GM12864 (cell line): ENCODE results near the gene KIF16B.
A peak's percentile ranks its signal among the peaks of the same experiment; 100 is the strongest.
"Not testable (repeated sequence)": the region's sequence is repeated elsewhere in the genome, so short reads cannot be mapped to it uniquely, and the experiment has no call there.

Source experiments
- DNase-seq: peaks from one replicate; pipeline ENCODE4 v3.0.0-alpha.2; 2011; ENCODE audit warnings: low read depth
- H3K4me3 ChIP-seq: 2 replicates; pipeline ENCODE4 v1.5.1; 2011; ENCODE audit warnings: mild to moderate bottlenecking, low read depth, low read length, control low read depth
- TF ChIP-seq, protein P1 (sequence below): IDR thresholded peaks from 2 replicates; pipeline ENCODE4 v1.5.1; 2011; ENCODE audit warnings: low read depth, mild to moderate bottlenecking, moderate library complexity, low read length, control low read depth, inconsistent platforms; ENCODE audit errors: missing control alignments

KIF16B gene

DNA sequence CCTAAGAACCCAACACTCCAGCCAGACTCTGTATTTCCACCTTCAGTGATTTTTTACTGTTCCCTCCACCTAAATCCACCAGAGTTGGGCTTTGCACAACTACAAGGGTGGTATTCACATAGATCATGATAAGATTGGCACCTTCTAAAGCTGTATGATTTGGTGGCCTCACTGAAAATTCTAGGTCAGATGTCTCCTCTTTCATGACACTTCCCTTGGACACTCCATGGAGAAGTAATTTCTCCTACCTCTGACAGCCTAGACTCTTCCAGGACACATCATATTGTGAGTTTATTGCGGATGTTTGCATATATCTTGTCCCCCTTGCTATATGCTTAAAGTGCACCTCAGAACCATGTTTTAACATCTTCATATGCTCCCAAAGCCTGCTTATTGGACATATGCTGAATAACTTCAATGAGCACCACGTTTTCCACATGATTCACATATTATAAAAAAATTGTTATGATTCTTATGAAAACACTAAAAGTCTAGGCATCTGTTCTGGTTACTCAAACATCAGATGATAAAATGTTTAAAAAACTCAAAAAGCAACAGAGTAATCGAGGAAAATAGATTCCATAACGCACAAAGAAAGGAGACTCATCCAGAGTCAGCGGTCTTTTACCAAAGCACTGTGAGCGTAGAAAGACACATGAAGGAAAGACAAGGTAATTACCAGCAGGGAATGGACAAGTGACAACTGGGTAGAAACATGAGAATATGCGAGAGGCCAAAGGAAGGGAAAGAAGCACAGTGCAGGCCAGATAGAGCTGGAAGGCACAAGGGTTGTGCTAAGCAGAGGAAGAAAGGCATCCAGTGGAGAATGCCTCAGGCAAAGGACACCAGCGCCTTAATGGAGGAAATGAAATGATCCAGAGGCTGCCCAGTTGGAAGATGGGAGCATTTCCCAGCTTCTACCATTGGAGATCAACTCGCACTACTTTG, 46.5 kb downstream of the KIF16B start:
- TF ChIP-seq, protein P1, sequence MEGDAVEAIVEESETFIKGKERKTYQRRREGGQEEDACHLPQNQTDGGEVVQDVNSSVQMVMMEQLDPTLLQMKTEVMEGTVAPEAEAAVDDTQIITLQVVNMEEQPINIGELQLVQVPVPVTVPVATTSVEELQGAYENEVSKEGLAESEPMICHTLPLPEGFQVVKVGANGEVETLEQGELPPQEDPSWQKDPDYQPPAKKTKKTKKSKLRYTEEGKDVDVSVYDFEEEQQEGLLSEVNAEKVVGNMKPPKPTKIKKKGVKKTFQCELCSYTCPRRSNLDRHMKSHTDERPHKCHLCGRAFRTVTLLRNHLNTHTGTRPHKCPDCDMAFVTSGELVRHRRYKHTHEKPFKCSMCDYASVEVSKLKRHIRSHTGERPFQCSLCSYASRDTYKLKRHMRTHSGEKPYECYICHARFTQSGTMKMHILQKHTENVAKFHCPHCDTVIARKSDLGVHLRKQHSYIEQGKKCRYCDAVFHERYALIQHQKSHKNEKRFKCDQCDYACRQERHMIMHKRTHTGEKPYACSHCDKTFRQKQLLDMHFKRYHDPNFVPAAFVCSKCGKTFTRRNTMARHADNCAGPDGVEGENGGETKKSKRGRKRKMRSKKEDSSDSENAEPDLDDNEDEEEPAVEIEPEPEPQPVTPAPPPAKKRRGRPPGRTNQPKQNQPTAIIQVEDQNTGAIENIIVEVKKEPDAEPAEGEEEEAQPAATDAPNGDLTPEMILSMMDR, result no peak
- DNase-seq, result no peak
- no peak overlapping the region for H3K4me3 ChIP-seq

DNA sequence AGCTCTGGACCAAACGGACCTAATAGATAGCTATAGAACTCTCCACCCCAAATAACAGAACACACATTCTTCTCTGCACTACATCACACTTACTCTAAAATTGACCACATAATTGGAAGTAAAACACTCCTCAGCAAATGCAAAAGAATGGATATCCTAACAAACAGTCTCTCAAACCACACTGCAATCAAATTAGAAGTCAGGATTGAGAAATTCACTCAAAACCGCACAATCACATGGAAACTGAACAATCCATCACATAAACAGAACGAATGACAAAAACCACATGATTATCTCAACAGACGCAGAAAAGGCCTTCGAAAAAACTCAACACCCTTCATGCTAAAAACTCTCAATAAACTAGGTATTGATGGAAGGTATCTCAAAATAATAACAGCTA, 50.6 kb downstream of the KIF16B start:
- DNase-seq, H3K4me3 ChIP-seq: not testable (repeated sequence)

DNA sequence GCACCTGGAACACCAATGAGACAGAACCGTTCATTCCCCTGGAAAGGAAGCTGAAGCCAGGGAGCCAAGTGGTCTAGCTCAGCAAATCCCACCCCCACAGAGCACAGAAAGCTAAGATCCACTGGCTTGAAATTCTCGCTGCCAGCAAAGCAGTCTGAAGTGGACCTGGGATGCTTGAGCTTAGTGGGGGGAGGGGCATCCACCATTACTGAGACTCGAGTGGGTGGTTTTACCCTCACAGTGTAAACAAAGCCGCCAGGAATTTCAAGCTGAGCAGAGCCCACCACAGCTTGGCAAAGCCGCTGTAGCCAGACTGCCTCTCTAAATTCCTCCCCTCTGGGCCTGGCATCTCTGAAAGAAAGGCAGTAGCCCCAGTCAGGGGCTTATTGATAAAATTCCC, 53.1 kb downstream of the KIF16B start:
- DNase-seq, result no peak
- H3K4me3 ChIP-seq, result no peak overlapping the region
- TF ChIP-seq, protein P1, result no peak

DNA sequence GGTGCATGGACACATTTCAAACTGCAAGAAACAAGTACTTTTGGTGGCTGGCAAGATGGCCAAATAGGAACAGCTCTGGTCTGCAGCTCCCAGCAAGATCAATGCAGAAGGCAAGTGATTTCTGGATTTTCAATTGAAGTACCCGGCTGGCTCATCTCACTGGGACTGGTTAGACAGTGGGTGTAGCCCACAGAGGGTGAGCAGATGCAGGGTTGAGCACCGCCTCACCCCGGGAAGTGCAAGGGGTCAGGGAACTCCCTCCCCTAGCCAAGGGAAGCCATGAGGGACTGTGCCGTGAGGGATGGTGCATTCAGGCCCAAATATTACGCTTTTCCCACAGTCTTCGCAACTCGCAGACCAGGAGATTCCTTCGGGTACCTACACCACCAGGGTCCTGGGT, 53.6 kb downstream of the KIF16B start:
- H3K4me3 ChIP-seq, DNase-seq: not testable (repeated sequence)

DNA sequence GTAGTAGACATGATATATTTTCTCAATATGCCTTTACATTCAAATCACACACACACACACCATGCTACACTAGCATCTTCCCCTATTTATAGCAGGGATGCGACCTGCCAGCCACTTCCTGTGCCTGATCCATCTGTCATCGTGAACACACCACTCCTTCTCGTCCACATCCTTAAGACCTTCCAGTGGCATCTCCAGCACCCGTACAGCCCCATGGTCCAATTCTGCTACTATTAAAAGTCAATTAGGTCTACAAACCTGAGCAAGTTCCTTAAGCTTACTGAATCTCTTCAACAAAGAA, 54.5 kb downstream of the KIF16B start:
- no peak for DNase-seq
- no peak overlapping the region for H3K4me3 ChIP-seq
- TF ChIP-seq, protein P1, result no peak

DNA sequence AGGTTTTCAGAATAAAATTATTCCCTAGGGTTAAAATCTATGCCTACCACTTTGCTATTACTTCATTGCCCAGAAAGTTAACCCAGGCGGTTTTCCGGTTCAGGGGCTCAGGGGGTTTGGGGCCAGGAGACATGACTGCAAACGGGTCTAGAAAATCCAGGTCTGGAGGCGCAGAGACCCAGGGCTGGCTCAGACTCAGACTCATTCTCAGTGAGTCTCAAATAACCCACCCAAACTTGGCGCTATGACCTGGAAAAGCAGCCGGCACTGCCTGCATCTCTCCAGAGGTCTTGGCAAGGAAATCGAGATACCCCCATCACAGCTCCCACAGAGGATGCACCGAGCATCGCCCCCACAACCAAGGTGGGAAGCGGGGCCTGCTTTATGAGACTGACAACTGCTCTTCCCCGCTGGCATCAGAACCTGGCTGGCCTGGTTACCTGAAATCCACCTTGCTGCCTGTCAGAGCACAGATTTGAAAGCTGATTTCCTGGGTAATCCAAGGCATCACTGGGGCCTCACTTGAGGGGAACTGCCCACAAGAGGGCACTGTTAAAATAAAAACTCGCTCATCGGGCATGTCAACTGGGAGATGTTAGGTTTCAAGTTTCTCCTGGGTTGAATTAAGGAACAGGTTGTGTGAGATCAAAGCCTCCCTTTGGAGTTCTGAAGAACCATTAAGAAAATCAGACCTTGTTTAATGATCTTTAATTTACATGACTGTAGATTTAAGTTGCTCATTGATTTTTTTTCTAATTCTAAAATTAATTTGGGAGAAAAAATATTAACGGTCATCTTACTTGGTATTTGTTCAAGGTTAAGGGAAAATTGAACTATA, 55.1 kb downstream of the KIF16B start:
- no peak overlapping the region for H3K4me3 ChIP-seq
- TF ChIP-seq, protein P1, result peak; percentile 48
- DNase-seq, result no peak

DNA sequence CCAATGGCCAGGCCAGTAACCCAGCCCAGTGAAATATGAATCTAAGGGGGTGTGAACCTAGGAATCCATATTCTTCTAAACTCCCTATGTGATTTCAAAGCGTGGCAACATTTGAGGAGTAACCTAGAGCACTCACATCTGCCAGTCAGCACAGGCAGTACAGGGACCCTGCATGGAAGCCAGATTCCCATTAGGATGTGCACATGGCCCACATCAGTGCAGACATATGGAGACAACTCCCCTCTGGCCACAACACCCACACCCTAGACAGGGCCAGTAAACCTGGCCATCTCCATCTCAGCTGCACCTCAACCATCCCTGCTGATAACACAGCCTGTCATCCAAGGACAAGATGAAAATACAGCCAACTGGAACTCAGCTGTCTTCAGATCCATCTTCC, 56.5 kb downstream of the KIF16B start:
- DNase-seq, result no peak
- H3K4me3 ChIP-seq, result no peak overlapping the region
- TF ChIP-seq, protein P1, result no peak

DNA sequence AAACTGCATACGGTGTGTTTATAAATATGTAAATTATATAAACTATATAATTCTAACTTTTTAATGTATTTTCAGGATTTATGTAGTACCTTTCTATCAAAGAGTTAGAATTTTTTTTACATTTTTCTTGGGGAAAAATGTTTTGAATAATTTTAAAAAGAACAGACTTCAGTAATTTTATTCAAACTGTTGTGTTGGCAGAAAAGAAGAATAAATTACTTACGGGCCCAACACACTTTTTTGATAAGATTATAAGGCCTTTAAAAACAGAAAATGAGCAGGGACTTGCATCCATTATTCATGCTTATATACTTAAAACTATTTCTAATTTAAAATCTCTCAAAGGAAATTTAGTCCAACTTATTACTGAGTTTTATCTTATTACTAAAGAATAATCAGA, 58.2 kb downstream of the KIF16B start:
- DNase-seq, result no peak
- TF ChIP-seq, protein P1, result no peak

More for the DNA sequence above, 58.2 kb downstream of the KIF16B start:
- no peak overlapping the region for H3K4me3 ChIP-seq
